ENCODE data around the gene LRBA. TPM values are rescaled to one million over a fixed set of nuclear protein-coding genes. Genes with fewer than 3 reads are reported as not detected.
"Not testable (repeated sequence)": the region's sequence is repeated elsewhere in the genome, so short reads cannot be mapped to it uniquely, and the experiment has no call there.

LRBA gene
- total RNA-seq, 4 donors from 2014 or later, result 8.5 to 18.0 (median 11.9) TPM

GRCh38 chr4:150999086-150999485, 16.0 kb downstream of the LRBA start:
- TF ChIP-seq, protein P1, sequence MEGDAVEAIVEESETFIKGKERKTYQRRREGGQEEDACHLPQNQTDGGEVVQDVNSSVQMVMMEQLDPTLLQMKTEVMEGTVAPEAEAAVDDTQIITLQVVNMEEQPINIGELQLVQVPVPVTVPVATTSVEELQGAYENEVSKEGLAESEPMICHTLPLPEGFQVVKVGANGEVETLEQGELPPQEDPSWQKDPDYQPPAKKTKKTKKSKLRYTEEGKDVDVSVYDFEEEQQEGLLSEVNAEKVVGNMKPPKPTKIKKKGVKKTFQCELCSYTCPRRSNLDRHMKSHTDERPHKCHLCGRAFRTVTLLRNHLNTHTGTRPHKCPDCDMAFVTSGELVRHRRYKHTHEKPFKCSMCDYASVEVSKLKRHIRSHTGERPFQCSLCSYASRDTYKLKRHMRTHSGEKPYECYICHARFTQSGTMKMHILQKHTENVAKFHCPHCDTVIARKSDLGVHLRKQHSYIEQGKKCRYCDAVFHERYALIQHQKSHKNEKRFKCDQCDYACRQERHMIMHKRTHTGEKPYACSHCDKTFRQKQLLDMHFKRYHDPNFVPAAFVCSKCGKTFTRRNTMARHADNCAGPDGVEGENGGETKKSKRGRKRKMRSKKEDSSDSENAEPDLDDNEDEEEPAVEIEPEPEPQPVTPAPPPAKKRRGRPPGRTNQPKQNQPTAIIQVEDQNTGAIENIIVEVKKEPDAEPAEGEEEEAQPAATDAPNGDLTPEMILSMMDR (IDR thresholded peaks at IDR 0.05 in 4 of 5, conservative IDR thresholded peaks at IDR 0.05 in 1 of 5), result no peak
- no peak for TF ChIP-seq POLR2A (IDR thresholded peaks at IDR 0.05)
- Histone ChIP-seq H3K9me3 (no peaks in the 10 kb centered on the region), H3K27ac (no peak overlapping the region), H3K4me3 (no peak overlapping the region), H3K27me3 (no peaks in the 10 kb centered on the region), H3K4me1 (no peaks in the 10 kb centered on the region), H3K36me3 (no peaks in the 10 kb centered on the region)
- intact Hi-C loops (cut with DNase I; ENCODE audit: low total_unique reads), result no loop called here
- in situ Hi-C loops (cut with MboI; ENCODE audit: low sequenced_read_pairs in 4 of 4), result no loop called here
- ATAC-seq (no peak), DNase-seq (no peak)

GRCh38 chr4:150997141-150997540, 17.9 kb downstream of the LRBA start:
- no peak for ATAC-seq
- intact Hi-C loops (cut with DNase I; ENCODE audit: low total_unique reads), result no loop called here

DNA sequence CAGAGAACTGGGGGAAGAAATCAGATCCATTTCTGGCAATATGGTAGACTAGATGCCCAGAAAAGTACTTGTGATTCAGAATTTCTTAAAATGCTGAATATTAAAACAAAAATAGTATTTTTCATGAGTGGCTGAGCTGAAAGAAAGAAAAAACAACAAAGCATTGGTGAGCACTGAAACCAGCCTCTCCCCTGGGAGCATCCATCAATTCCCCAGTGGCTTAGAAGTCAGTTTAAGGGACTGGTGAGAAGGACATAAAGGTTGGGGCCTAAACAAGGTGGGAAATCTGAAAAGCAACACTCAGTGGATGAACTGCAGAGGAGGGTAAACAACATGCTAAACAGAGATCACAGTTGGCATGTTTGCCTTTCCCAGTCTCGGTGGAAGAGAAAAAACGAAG, 20.4 kb downstream of the LRBA start:
- Histone ChIP-seq H3K36me3 (no peaks in the 10 kb centered on the region), H3K4me1 (no peaks in the 10 kb centered on the region), H3K27me3 (no peaks in the 10 kb centered on the region), H3K27ac (no peak overlapping the region), H3K4me3 (no peak overlapping the region), H3K9me3 (no peaks in the 10 kb centered on the region)
- in situ Hi-C loops (cut with MboI; ENCODE audit: low sequenced_read_pairs in 4 of 4), result no loop called here
- ATAC-seq (no peak), DNase-seq (no peak)
- TF ChIP-seq POLR2A (IDR thresholded peaks at IDR 0.05), result no peak
- TF ChIP-seq, protein P1 (IDR thresholded peaks at IDR 0.05 in 4 of 5, conservative IDR thresholded peaks at IDR 0.05 in 1 of 5), result no peak
- intact Hi-C loops (cut with DNase I; ENCODE audit: low total_unique reads), result no loop called here

More at GRCh38 chr4:150997141-150997540, 17.9 kb downstream of the LRBA start:
- no peaks in the 10 kb centered on the region for H3K27me3 ChIP-seq
- TF ChIP-seq POLR2A (IDR thresholded peaks at IDR 0.05), result no peak
- TF ChIP-seq, protein P1 (IDR thresholded peaks at IDR 0.05 in 4 of 5, conservative IDR thresholded peaks at IDR 0.05 in 1 of 5), result no peak
- no peak overlapping the region for H3K27ac ChIP-seq
- DNase-seq, result no peak
- no peaks in the 10 kb centered on the region for H3K4me1 ChIP-seq
- in situ Hi-C loops (cut with MboI; ENCODE audit: low sequenced_read_pairs in 4 of 4), result no loop called here
- H3K9me3 ChIP-seq, result no peaks in the 10 kb centered on the region
- H3K36me3 ChIP-seq, result no peaks in the 10 kb centered on the region
- no peak overlapping the region for H3K4me3 ChIP-seq

DNA sequence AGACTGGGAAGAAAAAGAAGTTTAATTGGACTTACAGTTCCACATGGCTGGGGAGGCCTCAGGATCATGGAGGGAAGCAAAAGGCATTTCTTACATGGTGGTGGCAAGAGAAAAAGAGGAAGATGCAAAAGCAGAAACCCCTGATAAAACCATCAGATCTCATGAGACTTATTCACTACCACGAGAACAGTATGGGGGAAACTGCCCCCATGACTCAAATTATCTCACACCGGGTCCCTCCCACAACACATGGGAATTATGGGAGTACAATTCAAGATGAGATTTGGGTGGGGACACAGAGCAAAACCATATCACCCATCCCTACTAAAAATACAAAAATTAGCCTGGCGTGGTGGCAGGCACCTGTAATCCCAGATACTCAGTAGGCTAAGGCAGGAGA, 21.5 kb downstream of the LRBA start:
- H3K36me3 ChIP-seq; DNase-seq; intact Hi-C loops (cut with DNase I; ENCODE audit: low total_unique reads); H3K27ac ChIP-seq; H3K9me3 ChIP-seq; H3K4me3 ChIP-seq; H3K4me1 ChIP-seq; ATAC-seq; H3K27me3 ChIP-seq; in situ Hi-C loops (cut with MboI; ENCODE audit: low sequenced_read_pairs in 4 of 4): not testable (repeated sequence)

DNA sequence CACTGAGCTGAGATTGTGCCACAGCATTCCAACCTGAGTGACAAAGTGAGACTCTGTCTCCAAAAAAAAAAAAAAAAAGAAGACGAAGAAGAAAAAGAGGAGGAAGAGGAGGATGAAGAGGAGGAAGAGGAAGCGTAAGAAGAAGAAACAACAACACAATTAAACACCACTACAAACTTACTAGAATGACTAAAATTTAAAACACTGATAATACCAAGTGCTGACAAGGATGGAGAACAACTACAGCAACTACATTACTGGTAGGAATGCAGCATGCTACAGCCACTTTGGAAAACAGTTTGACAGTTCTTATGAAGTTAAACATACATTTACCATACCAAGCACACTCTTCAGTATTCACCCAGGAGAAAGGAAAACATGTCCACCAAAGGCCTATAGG, 24.1 kb downstream of the LRBA start:
- in situ Hi-C loops (cut with MboI; ENCODE audit: low sequenced_read_pairs in 4 of 4), result no loop called here
- Histone ChIP-seq H3K4me3 (no peak overlapping the region), H3K27me3 (no peaks in the 10 kb centered on the region), H3K4me1 (no peaks in the 10 kb centered on the region), H3K9me3 (no peaks in the 10 kb centered on the region), H3K36me3 (no peaks in the 10 kb centered on the region), H3K27ac (no peak overlapping the region)
- DNase-seq (no peak), ATAC-seq (no peak)
- intact Hi-C loops (cut with DNase I; ENCODE audit: low total_unique reads), result no loop called here
- TF ChIP-seq POLR2A (IDR thresholded peaks at IDR 0.05), result no peak
- TF ChIP-seq, protein P1 (IDR thresholded peaks at IDR 0.05 in 4 of 5, conservative IDR thresholded peaks at IDR 0.05 in 1 of 5), result no peak

All from gastrocnemius medialis (tissue), 4 donors.